T-helper 9 cell (primary cell): ENCODE data around the gene CTDSPL.
A peak's percentile ranks its signal among the peaks of the same experiment; 100 is the strongest.

Source experiments
- DNase-seq: peaks from one replicate; pipeline ENCODE4 v3.0.0-alpha.2; 2020

Gene CTDSPL

GRCh38 chr3:37945156-37945806 lies 83.6 kb downstream of the CTDSPL start:
- DNase-seq: no peak

- no peak for DNase-seq
These were observed 84.3 kb downstream of the CTDSPL start for GRCh38 chr3:37945807-37946530.

GRCh38 chr3:37946531-37946889 lies 84.8 kb downstream of the CTDSPL start:
- no peak for DNase-seq

GRCh38 chr3:37949866-37950265 lies 88.2 kb downstream of the CTDSPL start:
- no peak for DNase-seq

GRCh38 chr3:37952564-37952963 lies 90.9 kb downstream of the CTDSPL start:
- DNase-seq: no peak

GRCh38 chr3:37953226-37953625 lies 91.5 kb downstream of the CTDSPL start:
- no peak for DNase-seq

- no peak for DNase-seq
These were observed 92.2 kb downstream of the CTDSPL start for GRCh38 chr3:37953707-37954394.

GRCh38 chr3:37954881-37955280 lies 93.2 kb downstream of the CTDSPL start:
- DNase-seq: no peak

GRCh38 chr3:37955918-37956707 lies 94.4 kb downstream of the CTDSPL start:
- no peak for DNase-seq

GRCh38 chr3:37956723-37957538 lies 95.3 kb downstream of the CTDSPL start:
- DNase-seq: no peak

GRCh38 chr3:37957539-37957936 lies 95.9 kb downstream of the CTDSPL start:
- no peak for DNase-seq

GRCh38 chr3:37961622-37962431 lies 100.1 kb downstream of the CTDSPL start:
- no peak for DNase-seq

- no peak for DNase-seq
These were observed 101.3 kb downstream of the CTDSPL start for GRCh38 chr3:37963016-37963415.

GRCh38 chr3:37963635-37964034 lies 102.0 kb downstream of the CTDSPL start:
- DNase-seq: no peak

- no peak for DNase-seq
These were observed 102.5 kb downstream of the CTDSPL start for GRCh38 chr3:37964146-37964545.

- DNase-seq: no peak
These were observed 103.0 kb downstream of the CTDSPL start for GRCh38 chr3:37964716-37965115.

- DNase-seq: peak; percentile 37
These were observed 105.7 kb downstream of the CTDSPL start for GRCh38 chr3:37967260-37967881.

- no peak for DNase-seq
These were observed 106.5 kb downstream of the CTDSPL start for GRCh38 chr3:37968199-37968598.

GRCh38 chr3:37968813-37969595 lies 107.3 kb downstream of the CTDSPL start:
- DNase-seq: no peak

GRCh38 chr3:37969596-37970100 lies 108.0 kb downstream of the CTDSPL start:
- no peak for DNase-seq
